T-helper 2 cell treated with Interferon-gamma antibody and Interleukin-4, amounts not matched to agents 5 μg/mL and 100 μg/mL, for 36 hours (primary cell): Measurements from ENCODE around the gene CD8B2.

Experiments used
- DNase-seq: peaks from one replicate; pipeline ENCODE4 v3.0.0; 2021; ENCODE audit warnings: low spot score
- H3K27ac Mint-ChIP-seq: one replicate; pipeline ENCODE4 v1.8.0; 2021; ENCODE audit warnings: mild to moderate bottlenecking, mixed read lengths
- H3K27me3 Mint-ChIP-seq: one replicate; pipeline ENCODE4 v1.8.0; 2021; ENCODE audit warnings: low read depth, mixed read lengths
- H3K36me3 Mint-ChIP-seq: one replicate; pipeline ENCODE4 v1.8.0; 2021; ENCODE audit warnings: low read depth, mixed read lengths
- H3K4me1 Mint-ChIP-seq: one replicate; pipeline ENCODE4 v1.8.0; 2021; ENCODE audit warnings: low read depth, mixed read lengths
- H3K4me3 Mint-ChIP-seq: one replicate; pipeline ENCODE4 v1.8.0; 2022; ENCODE audit warnings: mild to moderate bottlenecking, moderate library complexity, mixed read lengths
- H3K9me3 Mint-ChIP-seq: one replicate; pipeline ENCODE4 v1.8.0; 2021; ENCODE audit warnings: mixed read lengths

CD8B2 gene

GRCh38 chr2:106523976-106524665 is 37.0 kb downstream of the CD8B2 start:
- Mint-ChIP-seq H3K4me1 (no peaks in the 10 kb centered on the region), H3K9me3 (peaks cover 18% of the 10 kb centered on the region), H3K4me3 (no peak overlapping the region), H3K27ac (no peak overlapping the region), H3K36me3 (peaks cover 2% of the 10 kb centered on the region), H3K27me3 (peaks cover 4% of the 10 kb centered on the region)
- no peak for DNase-seq

GRCh38 chr2:106530866-106531265 is 43.7 kb downstream of the CD8B2 start:
- no peaks in the 10 kb centered on the region for H3K36me3 Mint-ChIP-seq
- no peak overlapping the region for H3K4me3 Mint-ChIP-seq
- no peak for DNase-seq
- H3K27me3 Mint-ChIP-seq = peaks cover 9% of the 10 kb centered on the region
- no peaks in the 10 kb centered on the region for H3K4me1 Mint-ChIP-seq
- no peaks in the 10 kb centered on the region for H3K9me3 Mint-ChIP-seq
- H3K27ac Mint-ChIP-seq = no peak overlapping the region

GRCh38 chr2:106531676-106532214 is 44.6 kb downstream of the CD8B2 start:
- no peaks in the 10 kb centered on the region for H3K9me3 Mint-ChIP-seq
- no peak overlapping the region for H3K4me3 Mint-ChIP-seq
- H3K4me1 Mint-ChIP-seq = no peaks in the 10 kb centered on the region
- DNase-seq = no peak
- H3K36me3 Mint-ChIP-seq = no peaks in the 10 kb centered on the region
- peaks cover 9% of the 10 kb centered on the region for H3K27me3 Mint-ChIP-seq
- H3K27ac Mint-ChIP-seq = no peak overlapping the region

GRCh38 chr2:106532236-106532635 is 45.1 kb downstream of the CD8B2 start:
- H3K27me3 Mint-ChIP-seq = peaks cover 9% of the 10 kb centered on the region
- H3K9me3 Mint-ChIP-seq = no peaks in the 10 kb centered on the region
- H3K27ac Mint-ChIP-seq = no peak overlapping the region
- no peaks in the 10 kb centered on the region for H3K36me3 Mint-ChIP-seq
- H3K4me1 Mint-ChIP-seq = no peaks in the 10 kb centered on the region
- H3K4me3 Mint-ChIP-seq = no peak overlapping the region
- DNase-seq = no peak

- H3K27ac Mint-ChIP-seq = no peak overlapping the region
- DNase-seq = no peak
- H3K4me3 Mint-ChIP-seq = no peak overlapping the region
- no peaks in the 10 kb centered on the region for H3K9me3 Mint-ChIP-seq
- H3K36me3 Mint-ChIP-seq = no peaks in the 10 kb centered on the region
- H3K27me3 Mint-ChIP-seq = peaks cover 3% of the 10 kb centered on the region
- H3K4me1 Mint-ChIP-seq = no peaks in the 10 kb centered on the region
These were observed 47.3 kb downstream of the CD8B2 start for GRCh38 chr2:106534471-106534870.

- H3K27me3 Mint-ChIP-seq = peaks cover 5% of the 10 kb centered on the region
- no peaks in the 10 kb centered on the region for H3K9me3 Mint-ChIP-seq
- no peak overlapping the region for H3K4me3 Mint-ChIP-seq
- no peak overlapping the region for H3K27ac Mint-ChIP-seq
- H3K4me1 Mint-ChIP-seq = no peaks in the 10 kb centered on the region
- H3K36me3 Mint-ChIP-seq = no peaks in the 10 kb centered on the region
- DNase-seq = no peak
These were observed 49.3 kb downstream of the CD8B2 start for GRCh38 chr2:106536490-106536889.

- no peak overlapping the region for H3K4me3 Mint-ChIP-seq
- no peak for DNase-seq
- H3K9me3 Mint-ChIP-seq = no peaks in the 10 kb centered on the region
- no peaks in the 10 kb centered on the region for H3K4me1 Mint-ChIP-seq
- H3K27me3 Mint-ChIP-seq = peaks cover 9% of the 10 kb centered on the region
- H3K36me3 Mint-ChIP-seq = no peaks in the 10 kb centered on the region
- H3K27ac Mint-ChIP-seq = no peak overlapping the region
These were observed 49.9 kb downstream of the CD8B2 start for GRCh38 chr2:106537047-106537446.

- Mint-ChIP-seq H3K9me3 (no peaks in the 10 kb centered on the region), H3K36me3 (no peaks in the 10 kb centered on the region), H3K4me1 (peaks cover 1% of the 10 kb centered on the region), H3K27ac (no peak overlapping the region), H3K27me3 (peaks cover 11% of the 10 kb centered on the region), H3K4me3 (no peak overlapping the region)
- no peak for DNase-seq
These were observed 50.6 kb downstream of the CD8B2 start for GRCh38 chr2:106537791-106538191.

- no peaks in the 10 kb centered on the region for H3K36me3 Mint-ChIP-seq
- peaks cover 2% of the 10 kb centered on the region for H3K4me1 Mint-ChIP-seq
- no peak overlapping the region for H3K4me3 Mint-ChIP-seq
- peaks cover 16% of the 10 kb centered on the region for H3K27me3 Mint-ChIP-seq
- no peak overlapping the region for H3K27ac Mint-ChIP-seq
- DNase-seq = no peak
- H3K9me3 Mint-ChIP-seq = no peaks in the 10 kb centered on the region
These were observed 53.7 kb downstream of the CD8B2 start for GRCh38 chr2:106540886-106541285.

- Mint-ChIP-seq H3K27me3 (peaks cover 17% of the 10 kb centered on the region), H3K9me3 (no peaks in the 10 kb centered on the region), H3K4me3 (no peak overlapping the region), H3K27ac (no peak overlapping the region), H3K36me3 (no peaks in the 10 kb centered on the region), H3K4me1 (peaks cover 2% of the 10 kb centered on the region)
- no peak for DNase-seq
These were observed 54.2 kb downstream of the CD8B2 start for GRCh38 chr2:106541333-106541732.

GRCh38 chr2:106542746-106543359 is 55.7 kb downstream of the CD8B2 start:
- DNase-seq = peak; percentile 45
- Mint-ChIP-seq H3K27me3 (peaks cover 22% of the 10 kb centered on the region), H3K4me1 (peaks cover 2% of the 10 kb centered on the region), H3K36me3 (no peaks in the 10 kb centered on the region), H3K9me3 (no peaks in the 10 kb centered on the region), H3K27ac (no peak overlapping the region), H3K4me3 (peak overlapping the region; percentile 71)

GRCh38 chr2:106545007-106545406 is 57.8 kb downstream of the CD8B2 start:
- H3K4me3 Mint-ChIP-seq = no peak overlapping the region
- no peak for DNase-seq
- peaks cover 2% of the 10 kb centered on the region for H3K4me1 Mint-ChIP-seq
- H3K36me3 Mint-ChIP-seq = no peaks in the 10 kb centered on the region
- no peak overlapping the region for H3K27ac Mint-ChIP-seq
- H3K27me3 Mint-ChIP-seq = peaks cover 24% of the 10 kb centered on the region
- H3K9me3 Mint-ChIP-seq = no peaks in the 10 kb centered on the region

- H3K27me3 Mint-ChIP-seq = peaks cover 22% of the 10 kb centered on the region
- H3K9me3 Mint-ChIP-seq = no peaks in the 10 kb centered on the region
- H3K27ac Mint-ChIP-seq = no peak overlapping the region
- H3K4me3 Mint-ChIP-seq = no peak overlapping the region
- no peaks in the 10 kb centered on the region for H3K36me3 Mint-ChIP-seq
- DNase-seq = no peak
- H3K4me1 Mint-ChIP-seq = peaks cover 2% of the 10 kb centered on the region
These were observed 59.3 kb downstream of the CD8B2 start for GRCh38 chr2:106546391-106546990.

GRCh38 chr2:106547164-106547903 is 60.2 kb downstream of the CD8B2 start:
- Mint-ChIP-seq H3K4me1 (peaks cover 2% of the 10 kb centered on the region), H3K36me3 (no peaks in the 10 kb centered on the region), H3K4me3 (no peak overlapping the region), H3K27me3 (peaks cover 18% of the 10 kb centered on the region), H3K9me3 (no peaks in the 10 kb centered on the region), H3K27ac (no peak overlapping the region)
- no peak for DNase-seq
